ENCODE data around the gene GMDS.

GRCh38 chr6:2157441-2158127 lies 87.8 kb downstream of the GMDS start:
- TF ChIP-seq CTCF (IDR thresholded peaks at IDR 0.05; ENCODE audit: low read length) (no peak), EZH2phosphoT487 (IDR thresholded peaks at IDR 0.05; ENCODE audit: low read length) (no peak)
